NCI-H345 treated with DMSO at 0.1 percent for 48 hours (cell line): ENCODE data around the gene EEF1A2.
"Not testable (repeated sequence)": the region's sequence is repeated elsewhere in the genome, so short reads cannot be mapped to it uniquely, and the experiment has no call there.

Experiments
- DNase-seq: peaks from one replicate; lab custom pipeline; 2025; ENCODE audit not compliant: unreplicated experiment; lab: John Stamatoyannopoulos, UW

EEF1A2 gene

DNA sequence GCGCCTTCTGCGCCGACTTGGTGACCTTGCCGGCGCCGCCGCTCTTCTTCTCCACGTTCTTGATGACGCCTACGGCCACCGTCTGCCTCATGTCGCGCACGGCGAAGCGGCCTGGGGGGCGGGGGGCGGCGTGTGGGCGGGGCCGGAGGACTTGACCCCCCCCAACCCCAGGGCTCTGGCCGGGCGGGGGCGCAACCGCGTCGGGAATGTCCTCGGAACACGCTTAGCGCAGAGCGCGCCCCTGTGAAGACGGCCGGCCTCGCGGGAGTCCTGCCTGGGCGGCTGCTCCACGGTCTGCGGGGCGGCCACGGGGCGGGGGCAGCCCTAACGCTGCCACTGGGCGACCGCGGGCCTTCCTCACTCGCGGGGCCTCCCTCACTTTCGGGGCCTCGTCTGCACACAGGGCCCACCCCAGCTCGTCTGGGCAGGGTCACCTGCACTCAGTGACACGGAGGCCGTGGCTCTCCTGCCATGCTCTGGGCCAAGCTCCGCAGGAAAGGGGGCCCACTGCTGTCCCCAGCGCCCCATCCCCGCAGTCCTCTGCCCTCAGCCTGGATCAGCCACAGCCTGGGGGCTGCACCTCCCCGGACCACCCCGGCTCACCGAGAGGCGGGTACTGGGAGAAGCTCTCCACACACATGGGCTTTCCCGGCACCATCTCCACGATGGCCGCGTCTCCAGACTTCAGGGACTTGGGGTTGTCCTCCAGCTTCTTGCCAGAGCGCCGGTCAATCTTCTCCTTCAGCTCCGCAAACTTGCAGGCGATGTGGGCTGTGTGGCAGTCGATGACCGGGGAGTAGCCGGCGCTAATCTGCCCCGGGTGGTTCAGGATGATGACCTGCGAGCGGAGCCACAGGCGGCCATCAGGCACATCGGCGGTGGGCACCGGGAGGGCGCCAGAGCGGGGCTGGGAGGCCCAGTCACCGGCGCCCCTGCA, 10.3 kb downstream of the EEF1A2 start:
- no peak for DNase-seq

DNA sequence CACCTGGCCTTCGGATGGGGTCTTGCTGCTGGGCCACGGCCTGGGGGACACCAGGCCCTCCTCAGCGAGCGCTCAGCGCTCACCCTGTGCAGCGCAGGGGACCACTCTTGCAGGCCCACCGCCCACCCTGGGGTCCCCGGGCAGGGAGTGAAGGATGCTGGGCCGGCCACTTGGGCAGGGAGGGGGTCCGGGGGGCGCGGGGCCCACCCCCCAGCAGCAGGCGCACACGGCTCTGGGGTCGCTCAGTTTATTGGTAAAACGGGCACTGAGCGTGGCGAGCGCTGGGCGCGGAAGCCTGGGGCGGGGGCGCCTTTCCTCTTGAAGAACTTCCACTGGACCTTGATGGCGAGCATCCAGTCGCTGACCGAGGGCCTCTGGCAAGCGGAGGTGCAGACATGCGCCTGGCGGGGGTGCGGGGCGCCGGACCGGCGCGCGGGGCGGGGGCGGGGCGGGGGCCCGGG, 11.1 kb downstream of the EEF1A2 start:
- no peak for DNase-seq

DNA sequence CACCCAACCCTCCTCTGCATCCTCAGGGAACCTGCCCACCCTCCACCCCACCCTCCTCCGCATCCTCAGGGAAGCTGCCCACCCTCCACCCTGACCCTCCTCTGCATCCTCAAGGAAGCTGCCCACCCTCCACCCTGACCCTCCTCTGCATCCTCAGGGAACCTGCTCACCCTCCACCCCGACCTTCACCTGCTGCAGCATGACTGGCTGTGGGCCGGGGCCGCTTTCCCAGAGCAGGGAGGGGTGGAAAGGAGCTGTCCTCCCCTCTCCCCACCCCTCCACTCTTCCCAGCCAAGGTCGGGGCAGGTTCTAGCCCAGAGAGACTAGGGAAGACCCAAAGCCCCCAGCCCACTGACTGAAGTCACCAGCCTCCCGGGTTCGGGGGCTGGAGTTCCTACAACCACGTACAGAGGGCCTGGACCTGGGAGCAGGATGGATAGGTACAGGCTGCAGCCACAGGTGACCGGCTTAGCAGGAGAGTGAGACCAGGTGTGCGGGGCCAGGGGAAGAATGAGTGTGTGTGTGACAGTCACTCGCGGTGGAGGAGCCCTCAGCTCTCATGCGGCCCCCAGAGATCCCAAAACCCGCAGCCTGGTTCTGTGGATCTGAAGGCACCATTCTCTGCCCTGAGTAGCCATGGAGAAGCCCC, 11.6 kb downstream of the EEF1A2 start:
- DNase-seq: no peak

DNA sequence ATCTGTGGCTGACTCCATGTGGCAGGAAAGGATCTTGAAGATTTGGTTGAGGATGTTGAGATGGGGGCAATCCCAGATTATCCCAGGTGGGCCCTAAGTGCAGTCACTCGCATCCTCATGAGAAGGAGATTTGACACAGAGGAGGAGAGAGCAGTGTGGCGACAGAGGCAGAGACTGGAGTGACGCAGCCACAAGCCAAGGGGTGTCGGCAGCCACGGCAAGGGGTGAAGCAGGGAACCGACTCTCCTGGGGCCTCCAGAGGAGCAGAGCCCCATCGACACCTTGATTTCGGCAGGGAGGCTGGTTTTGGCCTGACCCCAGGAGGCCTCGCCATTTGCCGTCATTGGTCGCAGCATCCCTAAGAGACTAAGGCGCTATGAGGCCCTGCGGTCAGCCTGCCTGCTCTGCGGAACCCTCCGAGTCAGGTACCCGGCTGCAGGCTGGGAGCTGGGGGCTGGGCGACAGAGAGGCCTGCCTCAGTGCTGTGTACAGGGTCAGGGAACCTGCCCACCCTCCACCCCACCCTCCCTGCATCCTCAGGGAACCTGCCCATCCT, 12.5 kb downstream of the EEF1A2 start:
- DNase-seq: no peak

DNA sequence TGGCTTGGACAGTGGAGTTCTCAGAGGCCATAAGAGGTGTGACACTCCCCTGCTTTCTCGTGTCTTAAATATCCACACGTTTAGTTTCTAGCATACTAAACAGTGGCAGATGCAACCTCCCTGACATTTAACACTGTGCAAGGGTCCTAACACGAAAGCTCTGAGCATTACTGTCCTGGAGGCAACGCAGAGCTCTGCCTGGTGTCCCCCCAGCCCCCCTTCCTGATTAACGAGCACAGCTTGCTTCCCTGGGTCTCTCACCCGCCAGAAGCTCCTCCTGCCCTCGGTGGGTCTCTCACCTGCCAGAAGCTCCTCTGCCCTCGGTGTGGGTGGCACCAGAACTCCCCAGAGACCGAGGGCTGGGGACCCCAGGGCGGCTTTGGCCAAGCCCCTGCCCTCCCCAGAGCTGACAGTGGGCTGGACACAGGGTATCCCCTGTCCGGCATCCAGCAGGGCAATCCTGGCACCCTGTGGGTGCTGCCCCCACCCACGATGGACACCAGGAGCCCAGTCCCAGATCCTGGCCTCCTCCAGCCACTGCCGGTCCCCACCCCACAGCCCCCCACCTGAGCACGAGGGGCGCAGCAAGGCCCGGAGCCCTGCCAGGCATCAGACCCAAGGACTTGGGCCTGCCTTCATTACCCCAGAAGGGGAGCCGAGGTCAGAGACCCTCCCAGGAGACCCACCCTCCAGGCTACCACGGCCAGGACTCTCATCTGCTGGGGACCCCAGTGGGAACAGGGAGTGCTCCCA, 14.1 kb downstream of the EEF1A2 start:
- no peak for DNase-seq

DNA sequence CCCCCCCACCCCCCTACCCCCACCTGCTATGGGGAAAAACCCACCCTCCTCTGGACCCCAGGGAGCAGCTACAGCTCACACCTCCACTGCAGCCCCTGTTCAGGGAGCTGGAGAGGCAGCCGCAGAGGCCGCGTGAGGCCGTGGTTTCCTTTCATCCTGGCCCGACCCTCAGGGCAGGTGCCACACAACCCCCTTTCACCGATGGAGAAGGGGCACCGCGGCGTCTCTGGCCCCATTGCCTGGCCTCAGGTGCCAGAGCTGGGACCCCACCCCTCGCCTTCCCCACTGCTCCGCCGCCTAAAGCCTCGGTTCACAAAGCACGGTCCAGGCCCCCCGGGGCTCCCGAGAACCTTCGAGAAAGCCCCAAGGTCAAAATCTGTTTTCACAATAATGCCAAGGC, 14.6 kb downstream of the EEF1A2 start:
- DNase-seq: no peak

DNA sequence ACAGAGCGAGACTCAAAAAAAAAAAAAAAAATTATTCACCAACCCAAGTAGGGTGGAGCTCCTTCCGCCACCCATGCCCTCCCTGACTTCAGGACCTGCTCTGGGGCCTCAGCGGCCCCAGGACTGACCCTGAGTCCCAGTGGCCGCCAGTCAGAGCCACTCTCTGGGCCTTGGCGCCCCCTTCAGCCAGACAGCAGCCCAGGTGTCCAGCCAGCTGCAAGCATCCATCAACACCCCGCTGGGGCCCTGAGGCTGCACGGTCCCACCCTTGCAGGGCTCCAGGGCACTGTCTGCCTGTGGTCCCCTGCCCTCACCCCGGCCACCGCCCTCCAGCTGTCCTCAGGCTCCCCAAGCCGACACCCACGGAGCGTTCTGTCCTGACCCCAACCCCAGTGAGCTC, 15.0 kb downstream of the EEF1A2 start:
- DNase-seq: no peak

DNA sequence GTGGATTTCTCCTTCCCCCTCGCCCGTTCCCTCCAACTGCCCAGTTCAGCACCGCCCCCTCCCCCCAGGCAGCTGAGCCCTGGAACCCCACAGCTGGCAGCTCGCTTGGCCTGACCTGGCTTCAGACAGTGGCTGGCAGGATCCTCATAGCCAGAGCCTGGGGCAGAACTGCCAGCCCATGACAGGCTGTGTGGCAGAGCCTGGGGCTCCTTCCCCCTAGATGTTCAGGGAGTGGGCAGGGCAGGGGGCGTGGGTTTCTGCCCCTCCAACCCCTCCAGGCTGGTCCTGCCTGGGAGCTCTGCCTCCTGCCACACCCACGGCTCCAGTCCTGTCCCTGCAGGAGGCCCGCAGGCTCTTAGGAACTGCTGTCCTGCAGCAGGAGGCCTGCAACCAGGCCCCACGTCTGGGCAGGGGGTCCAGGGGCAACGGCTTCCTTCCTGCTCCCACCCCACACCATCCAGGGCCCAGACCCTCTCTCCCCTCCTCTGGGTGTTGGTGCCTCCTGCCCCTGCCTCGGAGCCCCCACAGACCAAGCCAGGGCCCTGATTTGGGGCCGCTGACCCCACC, 16.8 kb downstream of the EEF1A2 start:
- DNase-seq: no peak

DNA sequence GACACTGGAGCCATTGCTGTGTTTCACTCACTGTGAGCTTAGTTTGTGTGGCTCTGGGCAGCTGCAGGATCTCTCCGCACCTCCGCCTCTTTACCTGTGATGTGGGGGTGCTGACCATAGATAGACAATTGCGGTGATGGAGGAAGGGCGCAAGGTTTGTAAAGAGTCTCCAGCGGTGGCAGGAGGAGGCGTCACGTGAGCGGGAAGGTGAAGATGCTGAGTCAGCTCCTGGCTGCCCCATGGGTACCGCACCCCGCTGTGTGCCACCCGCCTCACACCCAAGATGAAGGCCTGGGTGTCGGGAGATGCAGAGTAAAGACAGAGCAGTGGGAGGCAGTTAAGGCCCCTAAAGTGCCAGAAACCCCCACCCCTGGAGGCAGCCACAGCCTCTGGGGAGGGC, 17.4 kb downstream of the EEF1A2 start:
- DNase-seq: no peak

DNA sequence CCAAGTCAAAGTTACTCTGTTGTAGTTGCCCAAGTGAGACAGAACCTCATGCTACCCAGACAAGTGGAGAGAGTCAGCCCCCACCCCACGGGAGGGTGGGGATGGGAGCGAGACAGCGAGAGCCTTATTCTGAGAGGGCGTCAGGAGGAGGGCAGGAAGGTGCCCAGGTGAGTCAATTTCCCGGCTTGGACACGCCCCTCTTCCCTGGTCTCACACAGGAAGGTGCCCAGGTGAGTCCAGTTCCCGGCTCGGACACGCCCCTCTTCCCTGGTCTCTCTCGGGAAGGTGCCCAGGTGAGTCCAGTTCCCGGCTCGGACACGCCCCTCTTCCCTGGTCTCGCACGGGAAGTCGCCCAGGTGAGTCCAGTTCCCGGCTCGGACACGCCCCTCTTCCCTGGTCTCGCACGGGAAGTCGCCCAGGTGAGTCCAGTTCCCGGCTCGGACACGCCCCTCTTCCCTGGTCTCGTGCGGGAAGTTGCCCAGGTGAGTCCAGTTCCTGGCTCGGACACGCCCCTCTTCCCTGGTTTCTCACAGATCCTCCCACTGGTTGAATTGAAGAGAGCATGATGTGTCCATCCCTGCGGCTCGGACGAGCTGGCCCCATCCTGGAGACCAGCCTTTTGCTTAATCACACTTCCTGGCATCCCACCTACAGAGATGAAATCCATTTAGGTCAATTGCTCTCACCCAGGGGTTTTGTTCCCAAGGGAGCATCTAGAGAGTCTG, 19.0 kb downstream of the EEF1A2 start:
- not testable (repeated sequence) for DNase-seq

DNA sequence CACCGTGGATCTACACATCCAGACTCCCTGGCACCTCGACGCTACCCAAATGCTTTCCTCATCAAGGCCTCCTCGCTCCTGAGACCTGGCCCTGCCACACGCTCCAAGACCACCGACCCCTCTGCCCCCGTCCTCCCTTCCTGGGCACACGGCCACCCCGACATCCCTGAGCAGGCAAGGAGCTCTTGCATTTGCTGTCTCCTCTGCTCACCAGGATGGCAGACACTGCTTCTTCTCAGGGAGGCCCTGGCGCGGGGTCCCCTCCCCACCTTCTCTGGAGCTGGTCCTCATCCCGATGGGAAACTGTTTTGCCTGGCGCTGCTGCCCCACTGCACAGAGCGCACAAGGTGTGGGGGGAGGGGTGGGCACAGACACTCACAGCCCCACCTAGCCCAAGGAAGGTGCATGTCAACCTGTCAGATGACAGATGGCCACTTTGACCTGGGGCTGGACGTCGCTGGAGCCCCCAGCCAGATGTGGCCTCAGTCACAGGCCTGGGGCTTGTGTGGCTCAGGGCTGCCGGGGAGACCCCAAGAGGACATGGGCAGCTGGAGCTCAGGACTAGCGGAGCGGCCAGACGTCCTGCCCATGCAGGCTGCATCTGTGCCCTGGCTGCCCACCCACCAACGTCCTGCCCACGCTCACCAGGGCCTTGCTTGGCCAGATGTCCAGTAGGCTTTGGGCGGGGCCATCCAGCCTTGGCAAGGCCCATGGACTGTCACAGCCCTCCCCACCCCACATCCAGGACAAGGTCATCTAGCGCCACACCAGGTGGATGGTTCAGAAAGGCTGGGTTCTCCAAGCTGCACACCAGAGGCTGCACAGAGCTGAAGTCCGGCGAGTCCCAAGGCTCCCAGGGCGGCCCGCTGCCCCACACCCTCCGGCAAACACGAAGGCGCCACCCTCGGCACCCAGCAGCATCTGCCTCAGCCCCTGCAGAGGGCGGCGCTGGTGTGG, 20.3 kb downstream of the EEF1A2 start:
- DNase-seq: no peak

DNA sequence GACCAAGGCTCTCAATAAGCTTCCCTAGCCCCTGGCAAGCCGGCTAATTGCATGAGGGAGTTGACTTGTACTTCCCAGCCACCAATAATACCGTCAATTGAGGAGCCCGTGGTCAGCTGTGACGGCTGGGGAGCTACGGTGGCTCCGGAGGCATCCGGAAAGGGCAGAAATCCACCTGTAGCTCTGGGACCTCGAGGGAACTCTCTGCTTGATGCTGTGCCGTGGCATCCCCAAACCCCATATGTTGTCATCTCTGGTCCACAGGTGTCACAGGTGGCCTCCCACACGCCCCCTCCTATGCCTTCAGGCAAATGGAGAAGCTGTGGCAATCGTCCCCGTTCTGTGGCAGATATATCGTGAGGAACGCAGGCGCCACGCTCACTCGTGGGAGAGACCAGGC, 20.9 kb downstream of the EEF1A2 start:
- DNase-seq: no peak

DNA sequence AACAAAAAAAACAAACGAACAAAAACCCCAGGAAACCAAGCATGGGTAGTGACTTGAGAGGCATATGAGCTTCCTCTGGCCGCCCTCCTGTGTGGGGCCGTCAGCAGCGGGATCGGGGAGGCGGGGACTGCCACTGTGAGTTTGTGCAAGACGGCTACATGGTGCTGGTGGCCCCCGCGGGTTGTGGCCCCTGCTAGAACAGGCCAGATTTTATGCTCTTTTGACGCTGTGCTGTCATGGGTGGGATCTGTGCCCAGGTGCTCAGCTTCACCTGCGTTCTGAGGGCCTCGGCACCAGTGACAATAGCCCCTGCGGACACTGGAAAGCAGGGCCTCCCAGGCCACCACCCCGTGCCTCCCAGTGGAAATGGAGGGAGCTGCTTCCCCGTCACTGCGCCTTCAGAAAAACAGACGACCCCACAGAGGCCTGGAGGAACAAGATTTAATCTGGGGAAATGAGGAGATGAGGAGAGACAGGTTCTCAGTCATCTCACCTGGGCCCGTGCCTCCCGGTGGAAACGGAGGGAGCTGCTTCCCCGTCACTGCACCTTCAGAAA, 21.7 kb downstream of the EEF1A2 start:
- no peak for DNase-seq

DNA sequence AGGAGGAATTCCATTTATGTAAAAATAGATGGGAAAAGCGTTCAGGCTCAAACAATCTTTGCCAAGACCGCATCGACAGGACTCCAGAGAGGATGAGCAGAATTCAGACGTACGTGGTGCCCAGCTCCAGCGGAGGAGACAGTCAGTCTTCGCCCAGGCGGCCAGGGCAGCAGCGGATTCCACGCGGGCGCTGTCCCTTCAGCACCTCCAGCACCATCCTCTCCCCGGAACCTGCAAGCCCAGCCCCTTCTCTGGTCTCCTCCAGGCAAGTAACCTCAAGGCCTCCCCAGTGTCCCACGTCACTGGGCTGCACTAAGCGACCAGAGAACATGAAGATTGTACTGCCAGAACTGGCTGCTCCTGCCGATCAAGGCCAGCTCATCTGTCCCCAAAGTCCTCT, 23.7 kb downstream of the EEF1A2 start:
- no peak for DNase-seq

DNA sequence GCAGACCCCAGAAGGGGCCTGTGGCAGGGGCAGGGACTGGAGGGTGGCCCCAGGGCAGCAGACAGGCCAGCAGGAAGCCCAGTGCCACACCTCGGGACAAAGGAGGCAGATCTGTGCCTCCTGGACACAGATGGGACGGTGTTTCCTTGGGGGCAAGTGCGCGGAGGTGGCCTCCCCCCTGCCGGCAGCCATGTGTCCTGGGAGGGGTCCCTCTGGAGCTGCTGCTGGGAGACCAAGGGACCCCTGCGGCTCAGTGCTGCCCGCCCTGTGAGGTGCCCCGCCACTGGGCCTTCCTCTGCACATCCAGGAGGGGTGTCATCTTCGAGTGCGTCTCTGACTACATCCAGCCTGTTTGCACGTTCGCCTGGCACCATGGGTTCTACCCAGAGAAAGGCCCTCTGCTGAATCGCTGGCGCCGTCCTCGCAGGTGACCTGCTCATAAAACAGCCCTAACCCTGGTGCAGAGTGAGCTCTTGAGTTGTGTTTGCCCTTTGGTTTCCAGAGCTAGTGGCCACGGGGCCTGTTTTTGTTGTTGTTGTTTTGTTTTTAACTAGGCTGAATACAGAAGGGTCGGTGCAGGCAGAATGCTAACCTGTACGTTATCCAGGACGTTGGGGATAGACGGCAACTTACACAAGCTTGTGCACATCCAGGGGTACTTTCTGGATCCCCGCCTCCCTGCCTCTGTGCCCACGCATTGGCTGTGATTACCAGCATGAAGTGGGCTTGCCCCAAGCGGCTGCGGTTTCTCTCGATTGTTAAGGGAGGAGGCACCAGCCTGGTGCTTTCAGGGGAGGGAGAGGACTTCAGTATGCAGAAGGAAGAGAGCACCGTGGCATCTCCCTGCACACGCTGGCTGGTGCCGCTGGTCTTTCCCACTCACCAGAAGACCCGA, 25.1 kb downstream of the EEF1A2 start:
- no peak for DNase-seq

DNA sequence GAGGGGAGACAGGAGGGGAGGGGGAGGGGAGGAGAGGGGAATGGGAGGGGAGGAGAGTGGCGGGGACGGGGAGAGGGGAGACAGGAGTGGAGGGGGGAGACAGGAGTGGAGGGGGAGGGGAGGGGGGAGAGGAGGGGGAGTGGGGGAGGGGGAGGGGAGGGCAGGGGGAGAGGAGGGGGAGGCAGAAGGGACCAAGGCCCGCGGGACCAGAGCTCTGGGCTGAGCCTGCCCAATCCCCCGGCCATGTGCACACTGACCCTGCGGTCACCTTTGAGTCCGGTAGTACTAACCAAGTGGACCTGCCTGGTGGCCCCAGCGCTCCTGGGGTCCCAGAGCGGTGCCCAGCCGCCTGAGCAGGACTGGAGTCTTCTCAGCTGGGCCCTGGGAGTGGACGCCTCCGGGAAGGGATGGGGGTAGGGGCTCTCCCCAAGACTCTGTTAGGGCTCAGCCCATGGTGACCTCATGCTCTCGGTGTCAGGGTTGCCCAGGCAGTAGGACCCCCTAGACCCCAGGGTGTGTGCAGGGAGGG, 26.0 kb downstream of the EEF1A2 start:
- DNase-seq: no peak

DNA sequence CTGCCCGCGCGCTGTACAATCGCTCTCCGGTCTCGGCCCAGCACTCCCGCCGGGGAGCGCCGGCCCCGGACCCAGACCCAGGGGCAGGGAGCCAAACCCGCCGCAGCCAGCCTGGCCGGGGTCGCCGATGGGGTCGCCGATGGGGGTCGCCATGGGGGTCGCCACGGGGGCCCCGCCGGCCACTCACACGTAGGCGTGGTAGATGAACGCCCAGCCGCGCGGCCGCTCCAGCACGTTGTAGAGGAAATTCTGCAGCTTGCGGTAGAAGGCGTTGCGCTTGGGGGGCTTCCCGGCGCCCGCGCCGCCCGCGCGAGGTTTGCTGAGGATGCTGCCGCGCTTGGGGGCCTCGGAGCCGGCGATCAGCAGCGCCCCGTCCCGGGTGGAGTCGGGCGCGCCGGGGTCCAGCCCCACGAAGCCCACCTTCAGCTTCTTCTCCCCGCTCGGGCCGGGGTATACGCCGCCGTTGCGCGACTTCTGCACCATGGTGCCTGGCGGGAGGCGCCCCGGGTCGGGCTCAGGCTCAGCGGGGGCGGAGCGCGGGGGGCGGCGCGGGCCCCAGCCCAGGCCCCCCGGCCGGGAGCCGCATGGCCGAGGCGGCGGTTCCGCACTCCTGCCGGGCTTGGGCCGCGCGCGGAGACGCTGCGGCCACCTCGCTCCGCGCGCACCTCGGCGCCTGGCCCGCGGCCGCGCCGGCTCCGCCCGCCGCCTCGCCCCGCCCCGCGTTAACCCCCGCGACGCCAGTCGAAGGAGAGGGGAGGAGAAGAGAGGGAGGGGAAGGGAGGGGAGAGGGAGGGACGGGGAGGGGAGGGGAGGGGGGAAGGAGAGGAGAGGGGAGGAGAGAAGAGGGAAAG, 26.7 kb downstream of the EEF1A2 start, which contains the start of gene KCNQ2:
Gene KCNQ2, minus strand, starts transcription at position 675 of the 851 bp plus-strand sequence. Its CDS starts 192 bp downstream, at position 483.
- no peak for DNase-seq
